Bronchial epithelial cell (primary cell): ENCODE measurements around the gene CTAGE4. TPM values are rescaled to one million over a fixed set of nuclear protein-coding genes. Genes with fewer than 3 reads are reported as not detected.
"Not testable (repeated sequence)": the region's sequence is repeated elsewhere in the genome, so short reads cannot be mapped to it uniquely, and the experiment has no call there.

ENCODE experiments used
- DNase-seq: peaks from one replicate; pipeline ENCODE4 v3.0.0-alpha.2; 2010; ENCODE audit warnings: low read depth
- FAIRE-seq: peaks from 2 replicates; lab custom pipeline; 2011; peaks lifted over from hg19 to GRCh38; lab: Jason Lieb, UNC
- H3K27me3 ChIP-seq: 2 replicates; pipeline ENCODE4 v1.5.1; 2011; ENCODE audit warnings: low read length; ENCODE audit not compliant: control insufficient read depth, insufficient read depth
- H3K36me3 ChIP-seq: 2 replicates; pipeline ENCODE4 v1.5.1; 2011; ENCODE audit warnings: low read length; ENCODE audit not compliant: control insufficient read depth, insufficient read depth
- H3K4me3 ChIP-seq: 2 replicates; pipeline ENCODE4 v1.5.1; 2011; ENCODE audit warnings: mild to moderate bottlenecking, low read depth, low read length, control low read depth
- CTCF ChIP-seq: IDR thresholded peaks from 2 replicates; pipeline ENCODE4 v1.5.1; 2011; ENCODE audit warnings: mild to moderate bottlenecking, moderate library complexity, low read length, control low read depth, inconsistent platforms; ENCODE audit not compliant: insufficient read depth, severe bottlenecking
- total RNA-seq: library from RNA; depleted of rRNA; stranded (reverse); fragments of >200 nt; gene quantifications from 2 replicates; pipeline ENCODE4 v1.2.1, GENCODE V29; 2014

CTAGE4 gene
- total RNA-seq, 1 donor from 2014 or later: 0.53 TPM

- no peaks in the 10 kb centered on the region for H3K27me3 ChIP-seq
- no peak for TF ChIP-seq CTCF
- DNase-seq (no peak), FAIRE-seq (no peak)
- H3K4me3 ChIP-seq: no peak overlapping the region
- H3K36me3 ChIP-seq: no peaks in the 10 kb centered on the region
Measured at GRCh38 chr7:144158861-144159260, 24.4 kb upstream of the CTAGE4 start.

DNA sequence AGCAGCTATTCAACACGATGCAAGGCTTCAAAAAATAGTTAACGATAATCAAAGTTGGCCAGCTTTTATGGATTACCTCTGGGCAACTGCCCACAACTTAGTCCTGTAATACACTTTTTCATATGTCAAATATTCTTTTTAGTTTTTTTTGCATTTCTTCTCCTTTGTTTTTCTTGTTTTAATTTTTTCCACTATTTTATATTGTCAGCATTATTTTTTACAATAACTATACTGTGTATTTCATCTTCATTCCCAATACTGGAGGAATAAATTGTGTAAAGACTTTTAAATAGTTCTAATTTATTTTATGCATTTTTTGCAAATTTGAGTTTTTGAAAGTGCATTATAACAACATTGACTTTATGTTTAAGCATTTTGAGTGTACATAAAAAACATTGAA is 18.5 kb upstream of the CTAGE4 start:
- FAIRE-seq: no peak
- no peak overlapping the region for H3K4me3 ChIP-seq
- H3K36me3 ChIP-seq: no peaks in the 10 kb centered on the region
- no peak for DNase-seq
- no peak for TF ChIP-seq CTCF
- no peaks in the 10 kb centered on the region for H3K27me3 ChIP-seq

GRCh38 chr7:144171594-144172350 is 11.5 kb upstream of the CTAGE4 start:
- H3K36me3 ChIP-seq, FAIRE-seq, H3K27me3 ChIP-seq, H3K4me3 ChIP-seq: not testable (repeated sequence)
- peak; percentile 22 for DNase-seq

GRCh38 chr7:144174613-144175012 is 8.7 kb upstream of the CTAGE4 start:
- Histone ChIP-seq H3K4me3 (no peak overlapping the region), H3K36me3 (no peaks in the 10 kb centered on the region), H3K27me3 (no peaks in the 10 kb centered on the region)
- TF ChIP-seq CTCF: no peak
- no peak for FAIRE-seq
- no peak for DNase-seq

GRCh38 chr7:144178380-144179164 is 4.7 kb upstream of the CTAGE4 start:
- not testable (repeated sequence) for FAIRE-seq, H3K36me3 ChIP-seq, H3K27me3 ChIP-seq, H3K4me3 ChIP-seq
- DNase-seq: peak; percentile 19
- TF ChIP-seq CTCF: peak; percentile 38

DNA sequence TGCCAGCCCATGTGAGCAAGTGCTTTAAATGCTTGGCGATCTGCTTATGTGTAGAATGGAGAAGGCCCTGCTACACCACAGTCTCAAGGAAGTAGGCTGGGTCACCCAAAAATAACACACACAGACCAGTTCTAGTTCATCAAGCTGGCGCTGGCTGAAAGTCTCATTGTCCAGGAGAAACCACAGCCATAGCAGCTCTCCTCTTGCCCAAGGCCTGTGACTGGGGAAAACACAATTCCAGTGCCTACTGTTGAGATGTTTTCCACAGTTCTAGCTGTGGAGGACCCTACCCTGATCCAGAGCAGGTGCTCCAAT is 4.1 kb upstream of the CTAGE4 start:
- FAIRE-seq, H3K27me3 ChIP-seq, H3K36me3 ChIP-seq, DNase-seq, H3K4me3 ChIP-seq: not testable (repeated sequence)

DNA sequence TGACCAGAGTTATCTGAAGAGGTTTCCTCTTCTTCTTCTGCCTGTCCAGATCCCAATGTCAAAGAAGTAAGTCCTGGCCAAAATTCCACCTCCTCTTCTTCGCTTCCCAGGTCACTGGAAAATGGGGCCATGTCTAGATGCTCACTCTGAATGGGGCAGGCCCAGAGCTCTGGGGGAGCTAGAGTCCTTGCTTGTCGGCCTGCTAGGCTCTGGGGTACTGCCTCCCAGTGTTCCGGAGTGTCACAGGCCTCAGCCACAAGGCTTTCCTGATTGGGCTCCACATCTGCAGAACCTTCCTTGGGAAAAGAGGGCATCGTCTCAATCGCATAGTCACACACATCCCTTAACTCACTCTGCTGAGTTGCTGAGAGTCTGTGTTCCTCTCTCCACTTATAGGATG is 4.6 kb downstream of the CTAGE4 start:
- not testable (repeated sequence) for H3K36me3 ChIP-seq, DNase-seq, H3K27me3 ChIP-seq, FAIRE-seq, H3K4me3 ChIP-seq

- not testable (repeated sequence) for FAIRE-seq, H3K27me3 ChIP-seq, H3K36me3 ChIP-seq, H3K4me3 ChIP-seq, DNase-seq
Measured at GRCh38 chr7:144188578-144189171, 5.4 kb downstream of the CTAGE4 start.

- H3K36me3 ChIP-seq, FAIRE-seq, H3K4me3 ChIP-seq, DNase-seq, H3K27me3 ChIP-seq: not testable (repeated sequence)
Measured at GRCh38 chr7:144193782-144194181, 10.5 kb downstream of the CTAGE4 start.

GRCh38 chr7:144194453-144194852 is 11.2 kb downstream of the CTAGE4 start:
- not testable (repeated sequence) for H3K36me3 ChIP-seq, DNase-seq, H3K27me3 ChIP-seq, H3K4me3 ChIP-seq, FAIRE-seq
